ENCODE results near the gene FAM13A.
"Not testable (repeated sequence)": the region's sequence is repeated elsewhere in the genome, so short reads cannot be mapped to it uniquely, and the experiment has no call there.

The FAM13A gene

DNA sequence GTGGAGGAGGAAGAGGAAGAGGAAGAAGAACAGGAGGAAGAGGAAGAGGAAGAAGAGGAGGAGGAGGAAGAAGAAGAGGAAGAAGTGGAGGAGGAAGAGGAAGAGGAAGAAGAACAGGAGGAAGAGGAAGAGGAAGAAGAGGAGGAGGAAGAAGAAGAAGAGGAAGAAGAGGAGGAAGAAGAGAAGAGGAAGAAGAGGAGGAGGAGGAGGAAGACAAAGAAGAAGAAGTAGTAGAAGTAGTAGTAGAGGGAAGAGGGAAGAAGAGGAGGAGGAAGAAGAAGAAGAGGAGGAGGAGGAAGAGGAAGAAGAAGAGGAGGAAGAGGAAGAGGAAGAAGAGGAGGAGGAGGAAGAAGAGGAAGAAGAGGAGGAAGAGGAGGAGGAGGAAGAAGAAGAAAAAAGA is 143.8 kb downstream of the FAM13A start:
- TF ChIP-seq, protein P1, sequence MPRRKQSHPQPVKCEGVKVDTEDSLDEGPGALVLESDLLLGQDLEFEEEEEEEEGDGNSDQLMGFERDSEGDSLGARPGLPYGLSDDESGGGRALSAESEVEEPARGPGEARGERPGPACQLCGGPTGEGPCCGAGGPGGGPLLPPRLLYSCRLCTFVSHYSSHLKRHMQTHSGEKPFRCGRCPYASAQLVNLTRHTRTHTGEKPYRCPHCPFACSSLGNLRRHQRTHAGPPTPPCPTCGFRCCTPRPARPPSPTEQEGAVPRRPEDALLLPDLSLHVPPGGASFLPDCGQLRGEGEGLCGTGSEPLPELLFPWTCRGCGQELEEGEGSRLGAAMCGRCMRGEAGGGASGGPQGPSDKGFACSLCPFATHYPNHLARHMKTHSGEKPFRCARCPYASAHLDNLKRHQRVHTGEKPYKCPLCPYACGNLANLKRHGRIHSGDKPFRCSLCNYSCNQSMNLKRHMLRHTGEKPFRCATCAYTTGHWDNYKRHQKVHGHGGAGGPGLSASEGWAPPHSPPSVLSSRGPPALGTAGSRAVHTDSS (tag by site-specific recombination; IDR thresholded peaks at IDR 0.05) = peak; percentile 90
- H3K4me3 ChIP-seq (ENCODE audit: low read depth, low read length); CTCF ChIA-PET; POLR2A ChIA-PET; H3K27ac ChIP-seq (ENCODE audit: extremely low read depth, low read depth, low read length); H3K9me3 ChIP-seq (ENCODE audit: control insufficient read depth, insufficient read depth, low read depth, low read length); H3K36me3 ChIP-seq (ENCODE audit: control insufficient read depth in 2 of 2, insufficient read depth in 1 of 2, low read length in 2 of 2); H3K4me1 ChIP-seq (ENCODE audit: control insufficient read depth, insufficient read depth, low read length): not testable (repeated sequence)

DNA sequence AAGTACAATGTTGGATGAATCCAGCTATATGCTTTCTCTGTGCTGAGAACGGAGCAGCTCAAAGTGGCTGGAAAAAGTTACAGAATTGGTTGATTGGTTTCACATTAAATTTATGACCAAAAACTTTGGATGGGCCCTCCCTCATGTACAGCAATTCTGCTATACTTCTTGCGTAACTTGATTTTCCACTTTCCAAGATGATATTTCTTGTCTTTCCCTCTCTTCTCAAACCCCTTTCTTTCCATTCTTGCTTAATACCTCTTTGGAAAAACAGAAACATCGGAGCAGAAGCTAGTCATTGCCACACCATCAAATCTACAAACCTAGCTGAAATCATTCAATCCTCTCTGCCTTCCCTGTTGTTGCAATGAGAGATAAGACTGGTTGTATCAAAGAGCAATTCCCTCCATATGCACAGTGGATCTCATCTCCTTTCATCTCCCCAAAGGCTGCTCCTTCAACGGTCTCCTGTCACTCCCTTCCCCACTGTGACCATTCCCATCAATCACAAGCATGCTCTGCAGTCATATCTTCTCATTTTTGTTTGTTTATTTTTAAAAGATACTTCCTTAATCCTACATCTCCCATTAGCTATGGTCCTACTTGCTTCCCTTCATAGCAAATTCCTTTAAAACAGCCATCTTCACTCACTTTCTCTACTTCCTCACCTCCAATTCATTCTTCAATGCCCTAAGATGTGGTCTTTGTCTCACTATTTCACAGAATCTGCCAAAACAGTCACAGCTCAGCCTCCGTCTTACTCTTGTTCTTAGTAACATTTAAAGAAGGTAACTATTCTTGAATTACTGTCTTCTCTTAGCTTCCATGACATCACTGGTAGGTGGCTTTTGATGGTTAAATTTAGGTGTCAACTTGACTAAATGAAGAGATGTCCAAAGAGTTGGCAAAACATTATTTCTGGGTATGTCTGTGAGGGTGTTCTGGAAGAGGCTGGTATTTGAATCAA is 145.5 kb downstream of the FAM13A start:
- no peaks in the 10 kb centered on the region for H3K36me3 ChIP-seq (ENCODE audit: control insufficient read depth in 2 of 2, insufficient read depth in 1 of 2, low read length in 2 of 2)
- ChIA-PET POLR2A (no interaction called here), CTCF (interaction anchor here (0.6 kb wide), 1 partner anchor 394 kb away, joined by 3 read pairs; no protein-coding TSS in a partner anchor)
- no peak overlapping the region for H3K27ac ChIP-seq (ENCODE audit: extremely low read depth, low read depth, low read length)
- H3K9me3 ChIP-seq (ENCODE audit: control insufficient read depth, insufficient read depth, low read depth, low read length) = no peaks in the 10 kb centered on the region
- TF ChIP-seq KLF10 (tag by site-specific recombination; IDR thresholded peaks at IDR 0.05) (no peak), ZNF302 (tag by site-specific recombination; IDR thresholded peaks at IDR 0.05; ENCODE audit: low read depth) (no peak), ZNF529 (tag by site-specific recombination; IDR thresholded peaks at IDR 0.05; ENCODE audit: insufficient replicate concordance) (no peak), SCRT2 (tag by site-specific recombination; IDR thresholded peaks at IDR 0.05) (no peak), ZNF747 (tag by site-specific recombination; IDR thresholded peaks at IDR 0.05) (no peak), ZNF2 (tag by site-specific recombination; IDR thresholded peaks at IDR 0.05) (no peak), BCL11B (tag by site-specific recombination; IDR thresholded peaks at IDR 0.05; ENCODE audit: low read depth) (no peak), ZNF175 (tag by site-specific recombination; IDR thresholded peaks at IDR 0.05) (no peak), ZNF544 (tag by site-specific recombination; IDR thresholded peaks at IDR 0.05) (no peak)
- TF ChIP-seq, protein P2, sequence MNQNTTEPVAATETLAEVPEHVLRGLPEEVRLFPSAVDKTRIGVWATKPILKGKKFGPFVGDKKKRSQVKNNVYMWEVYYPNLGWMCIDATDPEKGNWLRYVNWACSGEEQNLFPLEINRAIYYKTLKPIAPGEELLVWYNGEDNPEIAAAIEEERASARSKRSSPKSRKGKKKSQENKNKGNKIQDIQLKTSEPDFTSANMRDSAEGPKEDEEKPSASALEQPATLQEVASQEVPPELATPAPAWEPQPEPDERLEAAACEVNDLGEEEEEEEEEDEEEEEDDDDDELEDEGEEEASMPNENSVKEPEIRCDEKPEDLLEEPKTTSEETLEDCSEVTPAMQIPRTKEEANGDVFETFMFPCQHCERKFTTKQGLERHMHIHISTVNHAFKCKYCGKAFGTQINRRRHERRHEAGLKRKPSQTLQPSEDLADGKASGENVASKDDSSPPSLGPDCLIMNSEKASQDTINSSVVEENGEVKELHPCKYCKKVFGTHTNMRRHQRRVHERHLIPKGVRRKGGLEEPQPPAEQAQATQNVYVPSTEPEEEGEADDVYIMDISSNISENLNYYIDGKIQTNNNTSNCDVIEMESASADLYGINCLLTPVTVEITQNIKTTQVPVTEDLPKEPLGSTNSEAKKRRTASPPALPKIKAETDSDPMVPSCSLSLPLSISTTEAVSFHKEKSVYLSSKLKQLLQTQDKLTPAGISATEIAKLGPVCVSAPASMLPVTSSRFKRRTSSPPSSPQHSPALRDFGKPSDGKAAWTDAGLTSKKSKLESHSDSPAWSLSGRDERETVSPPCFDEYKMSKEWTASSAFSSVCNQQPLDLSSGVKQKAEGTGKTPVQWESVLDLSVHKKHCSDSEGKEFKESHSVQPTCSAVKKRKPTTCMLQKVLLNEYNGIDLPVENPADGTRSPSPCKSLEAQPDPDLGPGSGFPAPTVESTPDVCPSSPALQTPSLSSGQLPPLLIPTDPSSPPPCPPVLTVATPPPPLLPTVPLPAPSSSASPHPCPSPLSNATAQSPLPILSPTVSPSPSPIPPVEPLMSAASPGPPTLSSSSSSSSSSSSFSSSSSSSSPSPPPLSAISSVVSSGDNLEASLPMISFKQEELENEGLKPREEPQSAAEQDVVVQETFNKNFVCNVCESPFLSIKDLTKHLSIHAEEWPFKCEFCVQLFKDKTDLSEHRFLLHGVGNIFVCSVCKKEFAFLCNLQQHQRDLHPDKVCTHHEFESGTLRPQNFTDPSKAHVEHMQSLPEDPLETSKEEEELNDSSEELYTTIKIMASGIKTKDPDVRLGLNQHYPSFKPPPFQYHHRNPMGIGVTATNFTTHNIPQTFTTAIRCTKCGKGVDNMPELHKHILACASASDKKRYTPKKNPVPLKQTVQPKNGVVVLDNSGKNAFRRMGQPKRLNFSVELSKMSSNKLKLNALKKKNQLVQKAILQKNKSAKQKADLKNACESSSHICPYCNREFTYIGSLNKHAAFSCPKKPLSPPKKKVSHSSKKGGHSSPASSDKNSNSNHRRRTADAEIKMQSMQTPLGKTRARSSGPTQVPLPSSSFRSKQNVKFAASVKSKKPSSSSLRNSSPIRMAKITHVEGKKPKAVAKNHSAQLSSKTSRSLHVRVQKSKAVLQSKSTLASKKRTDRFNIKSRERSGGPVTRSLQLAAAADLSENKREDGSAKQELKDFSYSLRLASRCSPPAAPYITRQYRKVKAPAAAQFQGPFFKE (tag by site-specific recombination; IDR thresholded peaks at IDR 0.05; ENCODE audit: borderline replicate concordance) = no peak
- TF ChIP-seq, protein P3, sequence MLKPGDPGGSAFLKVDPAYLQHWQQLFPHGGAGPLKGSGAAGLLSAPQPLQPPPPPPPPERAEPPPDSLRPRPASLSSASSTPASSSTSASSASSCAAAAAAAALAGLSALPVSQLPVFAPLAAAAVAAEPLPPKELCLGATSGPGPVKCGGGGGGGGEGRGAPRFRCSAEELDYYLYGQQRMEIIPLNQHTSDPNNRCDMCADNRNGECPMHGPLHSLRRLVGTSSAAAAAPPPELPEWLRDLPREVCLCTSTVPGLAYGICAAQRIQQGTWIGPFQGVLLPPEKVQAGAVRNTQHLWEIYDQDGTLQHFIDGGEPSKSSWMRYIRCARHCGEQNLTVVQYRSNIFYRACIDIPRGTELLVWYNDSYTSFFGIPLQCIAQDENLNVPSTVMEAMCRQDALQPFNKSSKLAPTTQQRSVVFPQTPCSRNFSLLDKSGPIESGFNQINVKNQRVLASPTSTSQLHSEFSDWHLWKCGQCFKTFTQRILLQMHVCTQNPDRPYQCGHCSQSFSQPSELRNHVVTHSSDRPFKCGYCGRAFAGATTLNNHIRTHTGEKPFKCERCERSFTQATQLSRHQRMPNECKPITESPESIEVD (tag by site-specific recombination; IDR thresholded peaks at IDR 0.05) = no peak
- H3K4me3 ChIP-seq (ENCODE audit: low read depth, low read length) = no peak overlapping the region
- H3K4me1 ChIP-seq (ENCODE audit: control insufficient read depth, insufficient read depth, low read length) = no peaks in the 10 kb centered on the region
